ENCODE results near the gene VPS37B. TPM values are rescaled to one million over a fixed set of nuclear protein-coding genes. Genes with fewer than 3 reads are reported as not detected.
A peak's percentile ranks its signal among the peaks of the same experiment; 100 is the strongest.

The VPS37B gene
- total RNA-seq, 4 donors from 2014 or later, result 21.2 to 52.4 (median 38.1) TPM

DNA sequence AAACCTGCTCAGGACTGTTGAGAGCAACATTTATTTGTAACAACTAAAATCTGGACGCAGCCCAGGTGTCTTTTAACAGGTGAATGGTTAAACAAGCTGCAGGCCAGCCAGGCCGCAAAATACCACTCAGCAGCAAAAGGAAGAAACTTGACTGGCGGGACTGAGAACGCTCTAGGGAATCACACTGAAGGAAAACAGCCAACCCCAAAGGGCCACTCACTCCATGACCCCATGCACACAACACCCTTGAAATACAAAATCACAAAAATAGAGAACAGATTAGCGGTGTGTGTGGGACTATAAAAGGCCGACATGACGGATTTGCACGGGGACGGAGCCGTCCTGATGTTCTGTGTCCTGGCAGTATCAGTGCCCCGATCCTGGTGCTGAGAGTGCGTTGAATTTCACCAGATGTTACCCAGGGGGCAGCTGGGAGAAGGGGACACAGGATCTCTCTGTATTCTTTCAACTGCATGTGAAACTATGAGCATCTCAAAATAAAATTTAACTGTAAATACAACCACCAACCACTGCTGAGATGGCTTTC is 23.0 kb downstream of the VPS37B start:
- no peak for DNase-seq (ENCODE audit: extremely low spot score)
- H3K4me1 ChIP-seq, result peaks cover 86 to 92% (median 91%) of the 10 kb centered on the region in 4 donors

GRCh38 chr12:122871851-122872780 is 23.8 kb downstream of the VPS37B start:
- Histone ChIP-seq H3K4me1 (peaks cover 88 to 92% (median 90%) of the 10 kb centered on the region in 4 donors), H3K27me3 (no peaks in the 10 kb centered on the region), H3K9me3 (no peaks in the 10 kb centered on the region), H3K27ac (replicated peaks in 1 of 4) (peak overlapping the region; percentile 80 to 83 (median 80)), H3K4me3 (peak overlapping the region; percentile 35 to 42 (median 38)), H3K36me3 (peaks cover 24 to 35% (median 31%) of the 10 kb centered on the region in 4 donors)
- intact Hi-C loops (cut with DNase I), result no loop called here
- WGBS, result 27% methylated on average over 23 of the region's 23 CpGs
- DNase-seq (ENCODE audit: extremely low spot score), result no peak
- TF ChIP-seq CTCF (IDR thresholded peaks at IDR 0.05), result no peak
- TF ChIP-seq POLR2AphosphoS5 (IDR thresholded peaks at IDR 0.05), result peak; percentile 69 to 81
- no peak for TF ChIP-seq EP300 (IDR thresholded peaks at IDR 0.05)
- TF ChIP-seq POLR2A (IDR thresholded peaks at IDR 0.05; ENCODE audit: low read depth), result no peak

More for the DNA sequence above, 23.0 kb downstream of the VPS37B start:
- Histone ChIP-seq H3K36me3 (peaks cover 19 to 27% (median 25%) of the 10 kb centered on the region in 4 donors), H3K27ac (replicated peaks in 1 of 4) (peak overlapping the region; percentile 80 to 83 (median 80)), H3K27me3 (no peaks in the 10 kb centered on the region), H3K9me3 (no peaks in the 10 kb centered on the region), H3K4me3 (peak overlapping the region in 2 of 4 donors; percentile 36 to 40)
- 76% methylated on average over 12 of the region's 12 CpGs for WGBS
- TF ChIP-seq CTCF (IDR thresholded peaks at IDR 0.05) (no peak), POLR2A (IDR thresholded peaks at IDR 0.05; ENCODE audit: low read depth) (no peak), POLR2AphosphoS5 (IDR thresholded peaks at IDR 0.05) (no peak), EP300 (IDR thresholded peaks at IDR 0.05) (no peak)
- intact Hi-C loops (cut with DNase I), result no loop called here

DNA sequence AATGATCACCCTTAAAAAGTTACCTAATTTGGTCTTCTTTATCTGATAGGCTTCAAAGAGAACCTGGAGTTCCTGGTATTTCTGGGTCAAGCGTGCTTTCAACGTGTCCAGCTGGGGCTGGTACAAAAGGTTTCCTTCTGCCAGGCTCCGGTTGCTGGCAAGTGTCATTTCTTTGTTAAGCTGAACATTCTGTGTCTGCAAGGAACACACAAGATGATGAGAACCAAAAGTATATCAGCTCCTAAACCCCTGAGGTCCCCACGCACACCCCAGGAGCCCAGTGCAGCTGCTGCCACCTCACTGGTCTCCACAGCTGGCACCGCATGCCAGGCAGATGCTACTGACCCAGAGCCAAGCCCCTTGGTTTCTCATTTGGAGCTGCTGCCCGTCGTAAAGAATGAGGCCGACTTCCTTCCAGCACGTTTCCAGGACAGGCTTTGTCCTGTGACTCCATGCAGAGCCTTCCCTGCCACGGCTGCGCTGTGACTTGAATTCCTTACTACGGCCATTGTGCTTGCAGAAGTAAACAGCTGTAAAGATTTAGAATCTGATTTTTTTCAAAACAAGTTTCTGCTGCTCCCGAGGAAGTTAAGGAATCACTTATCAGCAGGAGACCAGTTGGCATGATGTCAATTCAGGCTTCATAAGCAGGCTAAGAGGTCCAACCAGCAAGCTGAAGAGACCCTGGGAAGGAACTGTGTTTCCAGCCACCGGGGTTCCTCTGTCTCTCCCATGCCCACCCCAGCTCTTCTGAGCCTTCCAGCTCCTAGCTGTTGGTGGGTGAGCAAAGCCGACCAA is 24.9 kb downstream of the VPS37B start:
- peaks cover 78 to 89% (median 84%) of the 10 kb centered on the region in 4 donors for H3K4me1 ChIP-seq

More for the DNA sequence above, 24.9 kb downstream of the VPS37B start:
- Histone ChIP-seq H3K4me3 (peak overlapping the region; percentile 35 to 42 (median 38)), H3K27me3 (no peaks in the 10 kb centered on the region), H3K27ac (replicated peaks in 1 of 4) (peak overlapping the region; percentile 80 to 83 (median 80)), H3K36me3 (peaks cover 29 to 45% (median 41%) of the 10 kb centered on the region in 4 donors), H3K9me3 (no peaks in the 10 kb centered on the region)
- intact Hi-C loops (cut with DNase I), result no loop called here
- WGBS, result 27% methylated on average over 14 of the region's 15 CpGs
- TF ChIP-seq POLR2AphosphoS5 (IDR thresholded peaks at IDR 0.05), result peak; percentile 69 to 71
- TF ChIP-seq EP300 (IDR thresholded peaks at IDR 0.05), result peak; percentile 52
- no peak for TF ChIP-seq CTCF (IDR thresholded peaks at IDR 0.05)
- no peak for TF ChIP-seq POLR2A (IDR thresholded peaks at IDR 0.05; ENCODE audit: low read depth)
- no peak for DNase-seq (ENCODE audit: extremely low spot score)

Data from esophagus muscularis mucosa (tissue), 4 donors.